Non-pigmented ciliary epithelial cell (primary cell): ENCODE data around the gene ZNF30.
"Not testable (repeated sequence)": the region's sequence is repeated elsewhere in the genome, so short reads cannot be mapped to it uniquely, and the experiment has no call there.

Experiments used
- DNase-seq: peaks from one replicate; pipeline ENCODE4 v3.0.0-alpha.2; 2010; ENCODE audit warnings: low read depth

ZNF30 gene

GRCh38 chr19:34985249-34986022 is 58.7 kb downstream of the ZNF30 start:
- no peak for DNase-seq

GRCh38 chr19:34988119-34988518 is 61.4 kb downstream of the ZNF30 start:
- no peak for DNase-seq

- no peak for DNase-seq
These were observed 62.6 kb downstream of the ZNF30 start for GRCh38 chr19:34989298-34989697.

- no peak for DNase-seq
These were observed 64.0 kb downstream of the ZNF30 start for GRCh38 chr19:34990578-34991192.

GRCh38 chr19:34991542-34992333 is 65.0 kb downstream of the ZNF30 start:
- DNase-seq = no peak

GRCh38 chr19:34992582-34992981 is 65.9 kb downstream of the ZNF30 start:
- not testable (repeated sequence) for DNase-seq

GRCh38 chr19:34994286-34994642 is 67.6 kb downstream of the ZNF30 start:
- DNase-seq = no peak
